Stimulated activated naive CD8-positive, alpha-beta T cell treated with anti-CD3 and anti-CD28 coated beads, Interleukin-15, amount 100 ng/mL, for 72 hours (primary cell): Measurements from ENCODE around the gene RMND5A.
A peak's percentile ranks its signal among the peaks of the same experiment; 100 is the strongest.
"Not testable (repeated sequence)": the region's sequence is repeated elsewhere in the genome, so short reads cannot be mapped to it uniquely, and the experiment has no call there.

Source experiments
- ATAC-seq: fragments of 150-1000 bp; cut with Tn5 transposase; 2 replicates; pipeline ENCODE4 v1.10.0; 2021; ENCODE audit warnings: mild to moderate bottlenecking, moderate library complexity
- DNase-seq, 2 donors: peaks; one replicate each; pipeline ENCODE4 v3.0.0; 2021 to 2022
- H3K27ac Mint-ChIP-seq, 2 donors: one replicate each; pipeline ENCODE4 v1.8.0; 2022; ENCODE audit warnings: mild to moderate bottlenecking in 2 of 2, mixed read lengths in 2 of 2, moderate library complexity in 2 of 2
- H3K27me3 Mint-ChIP-seq: one replicate; pipeline ENCODE4 v1.8.0; 2022; ENCODE audit warnings: mixed read lengths
- H3K4me1 Mint-ChIP-seq: one replicate; pipeline ENCODE4 v1.8.0; 2022; ENCODE audit warnings: mild to moderate bottlenecking, mixed read lengths
- H3K4me3 Mint-ChIP-seq, 2 donors: one replicate each; pipeline ENCODE4 v1.8.0; 2022; ENCODE audit warnings: mild to moderate bottlenecking in 2 of 2, mixed read lengths in 2 of 2, moderate library complexity in 1 of 2
- H3K9me3 Mint-ChIP-seq, 2 donors: one replicate each; pipeline ENCODE4 v1.8.0; 2022; ENCODE audit warnings: mixed read lengths in 2 of 2

Gene RMND5A

GRCh38 chr2:86741889-86742498 lies 21.9 kb downstream of the RMND5A start:
- not testable (repeated sequence) for DNase-seq, H3K4me3 Mint-ChIP-seq, H3K27me3 Mint-ChIP-seq, H3K9me3 Mint-ChIP-seq
- peak overlapping the region; percentile 80 to 95 for H3K27ac Mint-ChIP-seq
- peaks cover 34% of the 10 kb centered on the region for H3K4me1 Mint-ChIP-seq
- ATAC-seq: peak; percentile 89

DNA sequence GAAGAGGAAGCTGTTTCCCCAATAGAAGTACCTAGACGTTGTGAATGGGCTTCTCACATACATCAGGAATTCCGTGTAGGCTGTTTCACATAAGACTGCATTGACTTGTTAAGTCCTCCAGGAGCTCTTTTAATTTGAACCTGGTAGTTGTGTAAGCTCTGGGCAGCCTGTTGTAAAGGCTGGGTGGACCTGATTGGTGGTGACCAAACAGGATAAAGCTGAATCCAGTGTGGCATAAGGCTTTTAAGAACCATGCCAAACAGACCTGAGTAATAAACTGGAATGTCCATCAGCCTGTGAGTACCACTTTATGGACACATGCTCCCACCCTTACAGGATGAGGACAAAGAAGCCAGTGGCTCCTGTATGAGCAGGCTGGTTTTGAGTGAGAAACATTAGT lies 24.1 kb downstream of the RMND5A start:
- Mint-ChIP-seq H3K27me3 (no peaks in the 10 kb centered on the region), H3K27ac (no peak overlapping the region), H3K4me1 (peaks cover 54% of the 10 kb centered on the region), H3K4me3 (no peak overlapping the region), H3K9me3 (no peaks in the 10 kb centered on the region)
- DNase-seq (no peak), ATAC-seq (no peak)

DNA sequence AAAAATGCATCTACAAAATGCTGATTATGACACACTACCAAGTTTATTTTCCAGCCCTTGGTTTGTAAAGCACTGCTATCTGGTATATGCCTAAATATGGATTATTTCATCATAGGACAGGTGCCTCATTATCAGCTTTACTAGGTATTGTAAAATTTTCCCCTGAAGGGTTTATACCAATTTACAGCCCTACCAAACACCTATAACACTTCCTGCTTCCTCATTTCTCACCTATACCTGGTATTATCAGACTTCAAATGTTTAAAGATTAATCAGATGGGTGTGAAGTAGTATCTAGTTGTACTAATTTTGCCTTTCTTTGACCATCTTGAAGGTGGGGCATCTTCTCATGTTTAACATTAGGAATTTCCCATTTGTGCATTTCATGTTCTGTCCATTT lies 26.8 kb downstream of the RMND5A start:
- ATAC-seq: peak; percentile 46
- Mint-ChIP-seq H3K4me3 (peak overlapping the region in 1 of 2 donors; percentile 0), H3K27ac (peak overlapping the region; percentile 80 to 100), H3K4me1 (peaks cover 68% of the 10 kb centered on the region), H3K9me3 (peaks cover 12 to 13% of the 10 kb centered on the region in 2 donors), H3K27me3 (no peaks in the 10 kb centered on the region)
- DNase-seq: no peak

GRCh38 chr2:86747711-86748639 lies 27.9 kb downstream of the RMND5A start:
- DNase-seq (peak; percentile 46 to 69), ATAC-seq (peak; percentile 97)
- Mint-ChIP-seq H3K4me1 (peaks cover 60% of the 10 kb centered on the region), H3K9me3 (peaks cover 12 to 13% of the 10 kb centered on the region in 2 donors), H3K27me3 (no peaks in the 10 kb centered on the region), H3K4me3 (peak overlapping the region; percentile 39 to 66), H3K27ac (peak overlapping the region; percentile 98 to 100)

GRCh38 chr2:86750240-86750839 lies 30.2 kb downstream of the RMND5A start:
- Mint-ChIP-seq H3K4me3 (peak overlapping the region in 1 of 2 donors; percentile 17), H3K27ac (peak overlapping the region; percentile 67 to 90), H3K27me3 (no peaks in the 10 kb centered on the region), H3K4me1 (peaks cover 52% of the 10 kb centered on the region), H3K9me3 (peaks cover 12 to 13% of the 10 kb centered on the region in 2 donors)
- ATAC-seq (no peak), DNase-seq (no peak)

DNA sequence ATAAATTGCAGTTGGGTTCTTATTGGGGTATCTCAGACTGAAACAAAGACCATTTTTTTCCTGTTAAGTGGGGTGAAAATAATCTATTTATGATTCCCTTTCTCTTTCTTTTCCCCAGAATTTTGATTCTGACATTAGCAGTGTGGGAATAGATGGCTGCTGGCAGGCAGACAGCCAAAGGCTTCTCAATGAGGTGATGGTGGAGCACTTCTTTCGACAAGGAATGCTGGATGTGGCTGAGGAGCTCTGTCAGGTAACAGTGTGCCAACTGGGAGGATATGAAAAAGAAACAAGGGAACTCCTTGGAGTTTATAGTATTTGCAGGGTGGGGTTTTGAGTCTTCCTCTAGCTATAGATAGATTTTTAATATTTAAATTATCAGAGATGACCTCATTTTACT lies 31.7 kb downstream of the RMND5A start:
- Mint-ChIP-seq H3K4me1 (peaks cover 37% of the 10 kb centered on the region), H3K4me3 (no peak overlapping the region), H3K27ac (no peak overlapping the region), H3K9me3 (peaks cover 12 to 13% of the 10 kb centered on the region in 2 donors), H3K27me3 (no peaks in the 10 kb centered on the region)
- ATAC-seq: no peak
- no peak for DNase-seq

DNA sequence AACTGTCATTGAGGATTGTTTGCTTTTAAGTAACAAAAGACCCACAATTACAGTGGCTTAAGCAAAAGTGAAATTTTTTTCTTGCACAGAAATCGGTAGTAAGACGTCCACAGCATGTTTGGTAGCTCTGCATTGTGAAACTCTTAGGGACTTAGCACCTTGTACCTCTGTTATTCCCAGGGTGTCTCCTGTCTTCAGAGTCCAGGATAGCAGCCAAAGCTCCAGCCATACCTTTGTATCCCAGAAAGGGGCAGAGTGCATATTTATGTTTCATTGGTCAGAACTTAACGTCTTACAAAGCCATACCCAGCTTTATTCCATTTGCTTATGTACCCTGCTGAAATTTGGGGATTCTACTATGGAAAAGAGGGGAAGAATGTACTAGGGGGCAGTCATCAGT lies 32.8 kb downstream of the RMND5A start:
- DNase-seq: no peak
- H3K4me1 Mint-ChIP-seq: peaks cover 31% of the 10 kb centered on the region
- ATAC-seq: no peak
- no peak overlapping the region for H3K27ac Mint-ChIP-seq
- H3K27me3 Mint-ChIP-seq: no peaks in the 10 kb centered on the region
- H3K4me3 Mint-ChIP-seq: no peak overlapping the region
- H3K9me3 Mint-ChIP-seq: peaks cover 12 to 13% of the 10 kb centered on the region in 2 donors

GRCh38 chr2:86753606-86754005 lies 33.5 kb downstream of the RMND5A start:
- DNase-seq: no peak
- peaks cover 31% of the 10 kb centered on the region for H3K4me1 Mint-ChIP-seq

DNA sequence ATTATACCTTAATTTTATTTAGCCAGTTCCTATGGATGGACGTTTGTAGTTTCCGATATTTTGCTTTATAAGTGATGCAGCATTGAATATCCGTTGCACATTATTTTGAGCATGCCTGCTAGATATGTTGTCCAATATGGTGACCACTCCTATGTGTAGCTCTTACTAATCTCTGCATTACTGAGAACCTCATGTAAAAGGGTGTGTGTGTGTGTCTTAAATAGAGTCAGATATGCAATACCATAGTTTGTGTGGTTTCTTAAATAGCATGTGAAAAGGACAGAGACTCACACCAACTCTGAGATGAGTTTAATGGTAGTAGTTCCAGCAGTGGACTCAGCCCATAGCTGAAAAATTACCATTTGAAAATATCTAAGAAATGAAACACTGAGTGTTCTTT lies 38.3 kb downstream of the RMND5A start:
- H3K27me3 Mint-ChIP-seq: no peaks in the 10 kb centered on the region
- ATAC-seq (no peak), DNase-seq (no peak)
- peaks cover 42% of the 10 kb centered on the region for H3K4me1 Mint-ChIP-seq
- H3K27ac Mint-ChIP-seq: no peak overlapping the region
- no peak overlapping the region for H3K4me3 Mint-ChIP-seq
- H3K9me3 Mint-ChIP-seq: no peaks in the 10 kb centered on the region

More at GRCh38 chr2:86753606-86754005, 33.5 kb downstream of the RMND5A start:
- Mint-ChIP-seq H3K27ac (no peak overlapping the region), H3K9me3 (peaks cover 12 to 13% of the 10 kb centered on the region in 2 donors), H3K4me3 (no peak overlapping the region), H3K27me3 (no peaks in the 10 kb centered on the region)
- no peak for ATAC-seq

GRCh38 chr2:86760371-86760770 lies 40.3 kb downstream of the RMND5A start:
- ATAC-seq (no peak), DNase-seq (no peak)
- Mint-ChIP-seq H3K27me3 (no peaks in the 10 kb centered on the region), H3K9me3 (no peaks in the 10 kb centered on the region), H3K4me1 (peaks cover 57% of the 10 kb centered on the region), H3K27ac (peak overlapping the region in 1 of 2 donors; percentile 6), H3K4me3 (no peak overlapping the region)

GRCh38 chr2:86764661-86765309 lies 44.7 kb downstream of the RMND5A start:
- H3K9me3 Mint-ChIP-seq: no peaks in the 10 kb centered on the region
- ATAC-seq: peak; percentile 96
- H3K27ac Mint-ChIP-seq: peak overlapping the region; percentile 12 to 92
- peak; percentile 60 to 62 for DNase-seq
- H3K4me1 Mint-ChIP-seq: peaks cover 39% of the 10 kb centered on the region
- peak overlapping the region; percentile 31 to 33 for H3K4me3 Mint-ChIP-seq
- H3K27me3 Mint-ChIP-seq: no peaks in the 10 kb centered on the region

DNA sequence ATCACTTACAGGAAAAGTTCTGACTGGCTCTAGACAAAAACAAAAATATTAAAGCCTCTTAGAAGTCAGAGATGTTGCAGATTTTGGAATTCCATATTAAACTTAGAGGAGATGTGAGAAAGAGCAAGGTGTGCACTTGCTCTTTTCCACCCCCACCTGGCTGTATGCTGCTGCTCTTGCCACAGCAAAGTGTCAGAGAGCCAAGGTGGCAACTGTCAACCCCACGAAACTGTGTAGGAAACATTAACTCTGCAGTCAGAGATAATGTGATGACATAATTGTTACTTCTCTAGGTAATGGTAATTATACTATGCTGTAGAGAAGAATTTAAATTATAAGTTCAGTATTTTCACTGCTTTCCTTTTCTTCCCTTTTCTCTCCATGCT lies 45.2 kb downstream of the RMND5A start:
- Mint-ChIP-seq H3K27ac (no peak overlapping the region), H3K27me3 (no peaks in the 10 kb centered on the region)
- no peak for ATAC-seq

GRCh38 chr2:86768189-86768949 lies 48.3 kb downstream of the RMND5A start:
- Mint-ChIP-seq H3K4me3 (no peak overlapping the region), H3K9me3 (no peaks in the 10 kb centered on the region), H3K4me1 (peaks cover 27% of the 10 kb centered on the region), H3K27me3 (no peaks in the 10 kb centered on the region), H3K27ac (no peak overlapping the region)
- ATAC-seq (no peak), DNase-seq (no peak)

More for the DNA sequence above, 45.2 kb downstream of the RMND5A start:
- Mint-ChIP-seq H3K4me3 (no peak overlapping the region), H3K9me3 (no peaks in the 10 kb centered on the region), H3K4me1 (peaks cover 37% of the 10 kb centered on the region)
- DNase-seq: no peak

- ATAC-seq (no peak), DNase-seq (no peak)
- H3K27me3 Mint-ChIP-seq: no peaks in the 10 kb centered on the region
- H3K27ac Mint-ChIP-seq: peak overlapping the region in 1 of 2 donors; percentile 65
- no peaks in the 10 kb centered on the region for H3K9me3 Mint-ChIP-seq
- no peak overlapping the region for H3K4me3 Mint-ChIP-seq
- peaks cover 21% of the 10 kb centered on the region for H3K4me1 Mint-ChIP-seq
Measured at GRCh38 chr2:86769838-86770237, 49.7 kb downstream of the RMND5A start.

DNA sequence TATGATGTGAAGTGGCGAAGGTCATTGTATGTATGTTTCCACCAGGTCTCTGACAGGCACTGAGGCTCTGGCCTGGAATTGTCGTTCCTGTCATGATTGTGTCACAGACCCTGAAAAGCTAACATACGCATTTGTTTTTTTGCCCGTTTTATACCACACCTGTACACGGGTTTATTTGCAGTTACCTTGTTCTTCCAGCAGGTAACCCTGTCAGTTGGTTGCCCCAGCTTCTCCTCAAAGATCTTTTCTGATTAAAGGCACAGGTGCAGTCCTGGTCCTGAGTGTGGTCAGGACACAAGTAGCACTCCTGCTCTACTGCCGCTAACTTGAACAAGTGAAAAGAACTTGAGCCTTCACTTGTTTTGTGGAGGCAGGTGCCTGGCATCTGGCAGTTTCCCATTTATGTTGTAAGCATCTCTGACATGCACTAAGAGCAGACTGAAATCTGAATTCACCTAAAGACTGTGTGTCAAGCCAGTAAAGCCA lies 50.8 kb downstream of the RMND5A start:
- H3K27ac Mint-ChIP-seq: no peak overlapping the region
- DNase-seq (no peak), ATAC-seq (no peak)
- no peak overlapping the region for H3K4me3 Mint-ChIP-seq
- no peaks in the 10 kb centered on the region for H3K9me3 Mint-ChIP-seq
- no peaks in the 10 kb centered on the region for H3K27me3 Mint-ChIP-seq
- peaks cover 14% of the 10 kb centered on the region for H3K4me1 Mint-ChIP-seq
